MM.1S (cell line): ENCODE measurements around the gene ZFHX3.

Experiments
- EZH2 ChIP-seq: fragments of 300-600 bp; sonication (generic); optimal IDR thresholded peaks from 2 replicates; pipeline ENCODE3; 2017; ENCODE audit warnings: low read depth, mild to moderate bottlenecking, antibody characterized with exemption, low read length, mixed read lengths
- EZH2phosphoT487 ChIP-seq: fragments of 300-600 bp; sonication (generic); IDR thresholded peaks from 2 replicates; pipeline ENCODE4 v1.6.1; 2018; ENCODE audit warnings: antibody characterized with exemption, low read length
- TF ChIP-seq, protein P1 (sequence below): fragments of 300-600 bp; sonication (generic); IDR thresholded peaks from 2 replicates; pipeline ENCODE4 v1.5.1; 2016; ENCODE audit warnings: antibody characterized with exemption, low read length, mixed read lengths

DNA sequence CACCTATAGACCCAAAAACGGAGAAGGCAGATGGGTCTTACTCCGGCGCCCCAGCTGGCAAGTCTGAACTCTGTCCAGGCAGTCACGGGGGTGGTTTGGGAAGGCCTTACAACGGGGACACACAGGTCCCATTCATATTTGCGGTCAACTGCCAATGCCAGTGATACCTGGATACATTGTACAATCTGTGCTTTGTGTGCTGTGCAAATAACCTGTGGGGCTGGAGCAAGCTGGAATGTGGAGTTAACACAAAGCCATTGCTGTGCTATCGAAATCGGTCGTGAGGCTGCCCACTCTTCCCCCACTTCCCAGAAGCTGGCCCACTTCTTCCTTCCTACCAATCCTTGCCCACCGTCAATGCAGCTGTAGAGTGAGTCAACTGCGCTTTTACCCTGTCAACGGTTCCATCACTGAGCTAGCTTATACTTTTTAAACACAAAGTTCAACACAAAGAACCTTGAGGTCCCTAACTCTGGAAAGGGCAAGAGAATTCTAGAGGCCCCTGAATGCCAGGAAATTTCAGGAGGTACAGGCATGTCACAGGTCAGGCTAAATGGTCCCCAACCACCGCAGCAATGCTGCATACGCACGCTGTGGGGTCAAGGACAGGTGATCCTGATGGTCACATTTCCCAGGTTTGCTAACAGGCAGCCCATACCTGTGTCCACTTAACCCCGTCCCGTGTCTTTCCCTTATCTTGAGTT lies 122.8 kb downstream of the ZFHX3 start:
- TF ChIP-seq, protein P1, sequence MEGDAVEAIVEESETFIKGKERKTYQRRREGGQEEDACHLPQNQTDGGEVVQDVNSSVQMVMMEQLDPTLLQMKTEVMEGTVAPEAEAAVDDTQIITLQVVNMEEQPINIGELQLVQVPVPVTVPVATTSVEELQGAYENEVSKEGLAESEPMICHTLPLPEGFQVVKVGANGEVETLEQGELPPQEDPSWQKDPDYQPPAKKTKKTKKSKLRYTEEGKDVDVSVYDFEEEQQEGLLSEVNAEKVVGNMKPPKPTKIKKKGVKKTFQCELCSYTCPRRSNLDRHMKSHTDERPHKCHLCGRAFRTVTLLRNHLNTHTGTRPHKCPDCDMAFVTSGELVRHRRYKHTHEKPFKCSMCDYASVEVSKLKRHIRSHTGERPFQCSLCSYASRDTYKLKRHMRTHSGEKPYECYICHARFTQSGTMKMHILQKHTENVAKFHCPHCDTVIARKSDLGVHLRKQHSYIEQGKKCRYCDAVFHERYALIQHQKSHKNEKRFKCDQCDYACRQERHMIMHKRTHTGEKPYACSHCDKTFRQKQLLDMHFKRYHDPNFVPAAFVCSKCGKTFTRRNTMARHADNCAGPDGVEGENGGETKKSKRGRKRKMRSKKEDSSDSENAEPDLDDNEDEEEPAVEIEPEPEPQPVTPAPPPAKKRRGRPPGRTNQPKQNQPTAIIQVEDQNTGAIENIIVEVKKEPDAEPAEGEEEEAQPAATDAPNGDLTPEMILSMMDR: no peak
- TF ChIP-seq EZH2phosphoT487: no peak
- TF ChIP-seq EZH2: no peak
